Prostate gland (tissue), 2 donors: ENCODE data around the gene KPNA2.
"Not testable (repeated sequence)": the region's sequence is repeated elsewhere in the genome, so short reads cannot be mapped to it uniquely, and the experiment has no call there.

Source experiments
- POLR2AphosphoS5 ChIP-seq: sonication (generic); formaldehyde crosslinking; IDR thresholded peaks from one replicate; pipeline ENCODE4 v1.6.1; 2017; ENCODE audit warnings: antibody characterized with exemption
- TF ChIP-seq, protein P1 (sequence below), 4 experiments: fragments of 200-600 bp in 2 of 4; fragments of 450-650 bp in 2 of 4; sonication (generic) in 2 of 4; IDR thresholded peaks; 1 replicate in 3 of 4; 2 replicates in 1 of 4; pipeline ENCODE4 v1.5.1; 2016 to 2019; ENCODE audit warnings: antibody characterized with exemption in 4 of 4, mild to moderate bottlenecking in 2 of 4, moderate library complexity in 2 of 4

DNA sequence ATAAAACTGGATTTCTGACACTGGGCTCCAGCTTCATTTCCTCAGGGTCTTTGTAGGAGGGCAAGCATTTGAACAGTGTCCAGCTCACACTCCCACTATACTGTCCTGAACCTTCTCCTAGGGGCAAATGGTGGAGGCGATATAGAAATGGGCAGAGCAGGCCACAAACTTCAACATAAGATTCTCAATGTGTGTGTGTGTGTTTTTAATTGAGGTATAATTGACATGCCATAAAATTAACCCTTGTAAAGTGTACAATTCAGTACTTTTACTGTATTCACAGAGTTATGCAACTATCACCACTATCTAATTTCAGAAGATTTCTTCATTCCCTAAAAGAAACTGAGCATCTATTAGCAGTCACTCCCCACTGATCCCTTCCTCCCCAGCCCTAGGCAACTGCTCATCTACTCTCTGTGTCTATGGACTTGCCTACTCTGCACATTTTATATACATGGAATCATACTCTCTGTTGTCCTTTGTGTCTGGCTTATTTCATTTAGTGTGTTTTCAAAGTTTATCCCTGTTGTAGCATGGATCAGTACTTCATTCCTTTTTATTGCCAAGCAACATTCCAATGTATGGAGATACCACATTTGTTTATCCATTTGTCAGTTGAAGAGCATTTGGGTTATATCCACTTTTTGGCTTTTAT lies 40.5 kb downstream of the KPNA2 start:
- TF ChIP-seq, protein P1, sequence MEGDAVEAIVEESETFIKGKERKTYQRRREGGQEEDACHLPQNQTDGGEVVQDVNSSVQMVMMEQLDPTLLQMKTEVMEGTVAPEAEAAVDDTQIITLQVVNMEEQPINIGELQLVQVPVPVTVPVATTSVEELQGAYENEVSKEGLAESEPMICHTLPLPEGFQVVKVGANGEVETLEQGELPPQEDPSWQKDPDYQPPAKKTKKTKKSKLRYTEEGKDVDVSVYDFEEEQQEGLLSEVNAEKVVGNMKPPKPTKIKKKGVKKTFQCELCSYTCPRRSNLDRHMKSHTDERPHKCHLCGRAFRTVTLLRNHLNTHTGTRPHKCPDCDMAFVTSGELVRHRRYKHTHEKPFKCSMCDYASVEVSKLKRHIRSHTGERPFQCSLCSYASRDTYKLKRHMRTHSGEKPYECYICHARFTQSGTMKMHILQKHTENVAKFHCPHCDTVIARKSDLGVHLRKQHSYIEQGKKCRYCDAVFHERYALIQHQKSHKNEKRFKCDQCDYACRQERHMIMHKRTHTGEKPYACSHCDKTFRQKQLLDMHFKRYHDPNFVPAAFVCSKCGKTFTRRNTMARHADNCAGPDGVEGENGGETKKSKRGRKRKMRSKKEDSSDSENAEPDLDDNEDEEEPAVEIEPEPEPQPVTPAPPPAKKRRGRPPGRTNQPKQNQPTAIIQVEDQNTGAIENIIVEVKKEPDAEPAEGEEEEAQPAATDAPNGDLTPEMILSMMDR (IDR thresholded peaks at IDR 0.05) = not testable (repeated sequence)
- not testable (repeated sequence) for TF ChIP-seq POLR2AphosphoS5
